Lung (tissue), 12 donors: Measurements from ENCODE around the gene MED27. TPM values are rescaled to one million over a fixed set of nuclear protein-coding genes. Genes with fewer than 3 reads are reported as not detected.

Experiments
- ATAC-seq: fragments of 200-7000 bp; cut with Tn5 transposase; one replicate; pipeline ENCODE4 v1.9.1; 2020; ENCODE audit warnings: moderate number of reproducible peaks; ENCODE audit not compliant: insufficient read depth, low FRiP score
- DNase-seq, 3 donors: peaks; one replicate each; pipeline ENCODE4 v3.0.0-alpha.2; 2013 to 2017
- H3K27ac ChIP-seq, 2 donors: one replicate each; pipeline ENCODE4 v1.5.1; 2013; ENCODE audit warnings: mild to moderate bottlenecking in 2 of 2, moderate library complexity in 2 of 2, control low read depth in 1 of 2, inconsistent platforms in 1 of 2, low read depth in 1 of 2, low read length in 1 of 2
- H3K27me3 ChIP-seq, 3 donors: one replicate each; pipeline ENCODE4 v1.5.1; 2013; ENCODE audit warnings: low read length in 2 of 3; ENCODE audit not compliant: control insufficient read depth in 3 of 3, insufficient read depth in 3 of 3
- H3K36me3 ChIP-seq, 4 donors: one replicate each; pipeline ENCODE4 v1.5.1; 2013; ENCODE audit warnings: low read length in 4 of 4, mild to moderate bottlenecking in 1 of 4, moderate library complexity in 1 of 4; ENCODE audit not compliant: control insufficient read depth in 4 of 4, insufficient read depth in 4 of 4
- H3K4me1 ChIP-seq, 5 donors: one replicate each; pipeline ENCODE4 v1.5.1; 2013; ENCODE audit warnings: low read length in 5 of 5, mild to moderate bottlenecking in 2 of 5, moderate library complexity in 1 of 5; ENCODE audit not compliant: control insufficient read depth in 5 of 5, insufficient read depth in 5 of 5
- H3K4me3 ChIP-seq: one replicate; pipeline ENCODE4 v1.5.1; 2013; ENCODE audit warnings: mild to moderate bottlenecking, control low read depth, moderate library complexity
- H3K9ac ChIP-seq, 2 donors: one replicate each; pipeline ENCODE4 v1.5.1; 2013; ENCODE audit warnings: low read length in 2 of 2, control low read depth in 1 of 2; ENCODE audit not compliant: insufficient read depth in 1 of 2
- H3K9me3 ChIP-seq, 4 donors: one replicate each; pipeline ENCODE4 v1.5.1; 2013; ENCODE audit warnings: low read length in 3 of 4, mild to moderate bottlenecking in 1 of 4, moderate library complexity in 1 of 4; ENCODE audit not compliant: control insufficient read depth in 4 of 4, insufficient read depth in 3 of 4
- CTCF ChIP-seq: IDR thresholded peaks from 2 replicates; pipeline ENCODE4 v1.5.1; 2012; ENCODE audit warnings: mild to moderate bottlenecking; ENCODE audit errors: control extremely low read depth, extremely low read depth
- WGBS, 2 donors: extraction: QIAGEN DNeasy Blood & Tissue Kit; methylation state at CpG; one replicate each; pipeline ENCODE4 v1.1.7; 2013; 5-methylcytosine and 5-hydroxymethylcytosine counted together
- polyA plus RNA-seq, 2 donors: library from polyadenylated mRNA; stranded (reverse); fragments of 200-250 nt; gene quantifications; one replicate each; pipeline ENCODE4 v1.2.1, GENCODE V29; 2013
- total RNA-seq, 2 donors: library from RNA; depleted of rRNA in 1 of 2; stranded (reverse); fragments of >200 nt in 1 of 2; gene quantifications; one replicate each; pipeline ENCODE4 v1.2.1, GENCODE V29; 2014 to 2021
- donor health status: control.
- donor health status: control.
- donor health status: Bipolar disorder and iron deficiency.
- donor health status: healthy.
- donor health status: DM: yes; HTN: yes; CAD: no.

Gene MED27
- total and polyA plus RNA-seq, 4 donors = 9.8 to 22.3 (median 16.7) TPM

GRCh38 chr9:132026932-132027585, 52.6 kb downstream of the MED27 start:
- DNase-seq = no peak
- Histone ChIP-seq H3K9ac (no peak overlapping the region), H3K27ac (no peak overlapping the region)

GRCh38 chr9:132025766-132026165, 53.9 kb downstream of the MED27 start:
- no peak for DNase-seq
- no peak overlapping the region for H3K4me3 ChIP-seq
- H3K27ac ChIP-seq = no peak overlapping the region
- no peak overlapping the region for H3K9ac ChIP-seq
- no peak for ATAC-seq
- H3K4me1 ChIP-seq = peaks cover 0 to 12% (median 4%) of the 10 kb centered on the region in 5 donors
- WGBS, 2 donors = 91 to 95% methylated on average over 3 of the region's 3 CpGs
- H3K9me3 ChIP-seq = no peaks in the 10 kb centered on the region
- H3K36me3 ChIP-seq = no peaks in the 10 kb centered on the region
- no peaks in the 10 kb centered on the region for H3K27me3 ChIP-seq
- no peak for TF ChIP-seq CTCF

More at GRCh38 chr9:132026932-132027585, 52.6 kb downstream of the MED27 start:
- H3K9me3 ChIP-seq = peaks cover 0 to 2% (median 0%) of the 10 kb centered on the region in 4 donors
- H3K4me1 ChIP-seq = peaks cover 0 to 14% (median 3%) of the 10 kb centered on the region in 5 donors
- no peaks in the 10 kb centered on the region for H3K27me3 ChIP-seq
- TF ChIP-seq CTCF = no peak
- no peak overlapping the region for H3K4me3 ChIP-seq
- no peaks in the 10 kb centered on the region for H3K36me3 ChIP-seq
- WGBS, 2 donors = 85 to 88% methylated on average over 12 of the region's 12 CpGs
- no peak for ATAC-seq

- no peak for ATAC-seq
- WGBS, 2 donors = 78 to 87% methylated on average over 7 of the region's 7 CpGs
- Histone ChIP-seq H3K9ac (no peak overlapping the region), H3K27ac (no peak overlapping the region), H3K27me3 (no peaks in the 10 kb centered on the region), H3K36me3 (no peaks in the 10 kb centered on the region), H3K4me1 (peaks cover 0 to 14% (median 11%) of the 10 kb centered on the region in 5 donors), H3K4me3 (no peak overlapping the region), H3K9me3 (no peaks in the 10 kb centered on the region)
- no peak for TF ChIP-seq CTCF
- DNase-seq = peak in 1 of 3 donors; percentile 50
Measured at GRCh38 chr9:132024589-132024988, 55.1 kb downstream of the MED27 start.
